HCT116 (cell line): ENCODE measurements around the gene MALL.

Experiments used
- EZH2 ChIP-seq: fragments of 200-600 bp; sonication (generic); IDR thresholded peaks from 2 replicates; pipeline ENCODE4 v1.6.1; 2017; ENCODE audit warnings: antibody characterized with exemption, mixed run types
- POLR2AphosphoS5 ChIP-seq: IDR thresholded peaks from 2 replicates; pipeline ENCODE4 v1.6.1; 2011; ENCODE audit warnings: mild to moderate bottlenecking, low read depth, low read length, moderate library complexity
- SIN3A ChIP-seq: IDR thresholded peaks from 2 replicates; pipeline ENCODE4 v1.6.1; 2012; ENCODE audit warnings: low read depth

DNA sequence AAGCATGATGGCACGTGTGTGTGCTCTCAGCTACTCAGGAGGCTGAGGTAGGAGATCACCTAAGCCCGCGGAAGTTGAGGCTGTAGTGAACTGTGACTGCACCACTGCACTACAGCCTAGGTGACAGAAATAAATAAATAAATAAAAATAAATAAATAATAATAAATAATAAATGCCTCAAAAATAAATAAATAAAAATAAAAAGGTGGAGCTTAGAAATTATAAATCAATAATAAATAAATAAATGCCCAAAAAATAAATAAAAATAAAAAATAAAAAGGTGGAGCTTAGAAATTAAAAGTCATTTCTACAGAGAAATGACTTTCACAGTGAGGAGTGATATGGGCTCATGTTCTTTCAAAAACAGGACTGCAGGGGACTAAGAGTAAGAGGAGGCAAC lies 6.0 kb upstream of the MALL start:
- no peak for TF ChIP-seq EZH2
- no peak for TF ChIP-seq SIN3A
- TF ChIP-seq POLR2AphosphoS5 = no peak
